HEK293T (cell line): Measurements from ENCODE around the gene AGPAT1.

Experiments used
- BHLHE40 ChIP-seq: fragments of 450-650 bp; IDR thresholded peaks from 2 replicates; pipeline ENCODE4 v1.6.1; 2016; ENCODE audit warnings: mild to moderate bottlenecking, moderate library complexity, borderline replicate concordance
- ELF4 ChIP-seq: fragments of 450-650 bp; IDR thresholded peaks from 2 replicates; pipeline ENCODE4 v1.6.1; 2017; ENCODE audit warnings: antibody characterized with exemption
- FOXA1 ChIP-seq: fragments of 450-650 bp; IDR thresholded peaks from 2 replicates; pipeline ENCODE4 v1.6.1; 2016; ENCODE audit warnings: mild to moderate bottlenecking
- FOXK2 ChIP-seq: fragments of 450-650 bp; IDR thresholded peaks from 2 replicates; pipeline ENCODE4 v1.6.1; 2016; ENCODE audit warnings: mild to moderate bottlenecking
- FOXM1 ChIP-seq: fragments of 450-650 bp; IDR thresholded peaks from 2 replicates; pipeline ENCODE4 v1.6.1; 2017; ENCODE audit warnings: mild to moderate bottlenecking, borderline replicate concordance
- NFRKB ChIP-seq: fragments of 450-650 bp; IDR thresholded peaks from 2 replicates; pipeline ENCODE4 v1.6.1; 2016; ENCODE audit warnings: mild to moderate bottlenecking, moderate library complexity
- SP1 ChIP-seq: fragments of 450-650 bp; IDR thresholded peaks from 2 replicates; pipeline ENCODE4 v1.6.1; 2017
- SUZ12 ChIP-seq: fragments of 450-650 bp; IDR thresholded peaks from 2 replicates; pipeline ENCODE4 v1.6.1; 2016; ENCODE audit warnings: mild to moderate bottlenecking
- TARDBP ChIP-seq: fragments of 450-650 bp; IDR thresholded peaks from 2 replicates; pipeline ENCODE4 v1.6.1; 2016
- ZNF384 ChIP-seq: fragments of 450-650 bp; IDR thresholded peaks from 2 replicates; pipeline ENCODE4 v1.6.1; 2016
- TF ChIP-seq, protein P1 (sequence below): fragments of 450-650 bp; IDR thresholded peaks from 2 replicates; pipeline ENCODE4 v1.6.1; 2016

DNA sequence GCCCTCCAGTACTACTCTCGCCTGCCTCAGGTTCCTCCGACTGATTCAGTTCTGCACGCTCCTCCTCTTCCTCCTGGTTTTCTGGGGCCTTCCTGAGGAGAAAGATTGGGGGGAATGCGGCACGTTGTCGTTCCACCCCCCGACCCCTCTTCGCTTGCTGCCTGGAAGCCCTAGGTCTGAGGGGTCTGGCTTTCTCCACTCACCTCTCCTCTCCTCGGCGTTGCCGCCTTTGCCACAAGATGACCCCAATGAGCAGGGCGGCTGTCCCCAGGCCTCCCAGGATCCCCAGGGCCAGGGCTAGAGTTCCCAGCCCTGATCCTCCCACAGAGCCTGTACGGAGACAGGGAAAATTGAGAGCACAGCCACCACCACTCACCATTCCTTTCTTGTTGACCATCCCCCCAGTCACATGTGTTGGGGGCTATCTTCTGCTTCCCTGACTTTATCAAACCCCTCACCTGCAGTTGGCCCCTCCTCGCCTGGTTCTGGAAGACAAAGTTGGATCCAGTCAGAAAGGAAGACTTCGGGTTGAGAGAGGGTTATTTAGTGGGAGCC, 5.3 kb upstream of the AGPAT1 start:
- TF ChIP-seq TARDBP (no peak), FOXM1 (no peak), BHLHE40 (no peak), FOXA1 (no peak), SP1 (no peak), SUZ12 (no peak), ZNF384 (no peak), ELF4 (no peak), NFRKB (no peak), FOXK2 (no peak)
- TF ChIP-seq, protein P1, sequence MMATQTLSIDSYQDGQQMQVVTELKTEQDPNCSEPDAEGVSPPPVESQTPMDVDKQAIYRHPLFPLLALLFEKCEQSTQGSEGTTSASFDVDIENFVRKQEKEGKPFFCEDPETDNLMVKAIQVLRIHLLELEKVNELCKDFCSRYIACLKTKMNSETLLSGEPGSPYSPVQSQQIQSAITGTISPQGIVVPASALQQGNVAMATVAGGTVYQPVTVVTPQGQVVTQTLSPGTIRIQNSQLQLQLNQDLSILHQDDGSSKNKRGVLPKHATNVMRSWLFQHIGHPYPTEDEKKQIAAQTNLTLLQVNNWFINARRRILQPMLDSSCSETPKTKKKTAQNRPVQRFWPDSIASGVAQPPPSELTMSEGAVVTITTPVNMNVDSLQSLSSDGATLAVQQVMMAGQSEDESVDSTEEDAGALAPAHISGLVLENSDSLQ, result no peak
